Epithelial cell of proximal tubule (primary cell): ENCODE results near the gene PTPRB. TPM values are rescaled to one million over a fixed set of nuclear protein-coding genes. Genes with fewer than 3 reads are reported as not detected.

Experiments
- DNase-seq: peaks from one replicate; pipeline ENCODE4 v3.0.0-alpha.2; 2011; ENCODE audit warnings: low read depth
- H3K4me3 ChIP-seq: 2 replicates; pipeline ENCODE4 v1.5.1; 2011; ENCODE audit warnings: low read depth, mild to moderate bottlenecking, low read length
- total RNA-seq: library from RNA; depleted of rRNA; stranded (reverse); fragments of >200 nt; gene quantifications from 2 replicates; pipeline ENCODE4 v1.2.3, GENCODE V29; 2015
- TF ChIP-seq, protein P1 (sequence below): conservative IDR thresholded peaks from 2 replicates; pipeline ENCODE4 v1.5.1; 2012; ENCODE audit warnings: low read depth, mild to moderate bottlenecking, low read length

PTPRB gene
- total RNA-seq, 1 donor from 2014 or later = 1.6 TPM

DNA sequence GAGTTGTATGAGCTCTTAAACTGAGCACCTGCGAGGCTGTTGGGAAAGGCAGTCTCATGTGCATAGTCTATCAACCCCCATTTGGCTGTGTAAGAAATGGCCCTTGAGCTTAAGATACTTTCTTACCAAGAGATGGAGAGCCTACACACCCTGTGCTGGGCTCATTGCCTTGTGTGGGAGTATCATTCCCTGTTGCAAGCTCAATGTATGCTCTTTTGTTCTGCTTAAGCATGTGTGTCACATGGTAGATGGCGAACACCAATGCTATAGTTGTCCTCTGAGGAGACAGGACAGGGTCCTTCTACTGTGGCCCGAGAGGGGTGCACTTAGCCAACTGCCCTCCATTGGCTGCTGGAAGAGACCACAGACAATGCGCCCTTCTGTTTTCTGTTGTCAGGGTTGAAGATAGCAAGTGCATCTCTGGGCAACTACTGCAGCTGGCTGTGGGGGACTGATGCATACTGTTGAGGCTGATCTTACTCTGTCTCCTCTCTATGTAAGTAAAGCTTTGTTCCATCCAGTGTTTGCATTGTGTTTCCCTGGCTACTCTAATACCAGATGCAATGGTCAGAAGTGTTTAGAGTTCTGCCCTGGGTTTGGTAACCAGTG lies 79.5 kb downstream of the PTPRB start:
- no peak overlapping the region for H3K4me3 ChIP-seq
- TF ChIP-seq, protein P1, sequence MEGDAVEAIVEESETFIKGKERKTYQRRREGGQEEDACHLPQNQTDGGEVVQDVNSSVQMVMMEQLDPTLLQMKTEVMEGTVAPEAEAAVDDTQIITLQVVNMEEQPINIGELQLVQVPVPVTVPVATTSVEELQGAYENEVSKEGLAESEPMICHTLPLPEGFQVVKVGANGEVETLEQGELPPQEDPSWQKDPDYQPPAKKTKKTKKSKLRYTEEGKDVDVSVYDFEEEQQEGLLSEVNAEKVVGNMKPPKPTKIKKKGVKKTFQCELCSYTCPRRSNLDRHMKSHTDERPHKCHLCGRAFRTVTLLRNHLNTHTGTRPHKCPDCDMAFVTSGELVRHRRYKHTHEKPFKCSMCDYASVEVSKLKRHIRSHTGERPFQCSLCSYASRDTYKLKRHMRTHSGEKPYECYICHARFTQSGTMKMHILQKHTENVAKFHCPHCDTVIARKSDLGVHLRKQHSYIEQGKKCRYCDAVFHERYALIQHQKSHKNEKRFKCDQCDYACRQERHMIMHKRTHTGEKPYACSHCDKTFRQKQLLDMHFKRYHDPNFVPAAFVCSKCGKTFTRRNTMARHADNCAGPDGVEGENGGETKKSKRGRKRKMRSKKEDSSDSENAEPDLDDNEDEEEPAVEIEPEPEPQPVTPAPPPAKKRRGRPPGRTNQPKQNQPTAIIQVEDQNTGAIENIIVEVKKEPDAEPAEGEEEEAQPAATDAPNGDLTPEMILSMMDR = no peak
- no peak for DNase-seq

DNA sequence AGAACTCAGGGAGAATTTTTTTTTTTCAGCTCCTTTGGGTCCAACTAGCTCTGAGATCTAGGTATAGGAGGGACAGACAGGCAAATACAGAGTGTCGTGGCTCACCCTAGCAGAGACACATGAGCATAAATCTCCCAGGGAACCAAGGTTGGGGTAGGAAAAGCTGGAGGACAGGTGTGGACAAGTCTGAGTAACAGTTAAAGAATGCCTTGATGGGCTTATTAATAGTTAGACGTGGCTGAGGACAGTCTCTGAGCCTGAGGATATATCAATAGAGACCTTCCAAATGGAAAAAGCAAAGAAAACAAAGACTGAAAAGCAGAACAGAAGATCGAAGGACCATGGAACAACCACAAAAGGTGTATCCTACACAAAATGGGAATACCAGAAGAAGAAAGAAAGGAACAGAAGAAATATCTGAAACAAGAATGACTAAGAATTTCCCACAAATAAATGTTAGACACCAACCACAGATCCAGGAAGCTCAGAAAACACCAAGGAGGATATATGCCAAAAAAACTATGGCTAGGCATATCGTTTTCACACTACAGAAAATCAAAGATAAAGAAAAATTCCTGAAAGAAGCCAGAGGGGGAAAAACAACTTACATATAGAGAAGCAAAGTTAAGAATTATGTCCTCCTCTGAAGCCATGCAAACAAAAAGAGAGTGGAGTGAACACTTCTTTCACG lies 80.9 kb downstream of the PTPRB start:
- TF ChIP-seq, protein P1 = no peak
- no peak overlapping the region for H3K4me3 ChIP-seq
- no peak for DNase-seq

DNA sequence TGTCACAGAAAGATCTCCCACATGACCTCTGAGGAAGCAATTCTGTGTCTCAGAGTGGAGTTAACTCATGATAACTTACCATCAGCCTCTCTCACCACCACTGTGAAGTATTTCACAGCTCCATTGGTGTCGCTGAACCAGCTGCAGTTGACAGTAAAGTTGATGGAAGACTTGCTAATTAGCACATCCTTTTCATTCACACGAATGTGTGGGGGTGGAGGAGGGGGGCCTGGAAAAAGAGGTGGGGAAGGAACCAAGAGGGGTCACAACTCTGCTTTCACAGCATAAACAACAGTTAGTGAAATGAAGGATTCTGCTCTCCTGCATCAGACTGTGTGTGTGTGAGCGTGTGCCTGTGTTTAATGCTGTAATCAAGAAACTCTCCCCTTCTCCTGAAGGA lies 82.1 kb downstream of the PTPRB start:
- H3K4me3 ChIP-seq = no peak overlapping the region
- TF ChIP-seq, protein P1 = no peak
- no peak for DNase-seq

DNA sequence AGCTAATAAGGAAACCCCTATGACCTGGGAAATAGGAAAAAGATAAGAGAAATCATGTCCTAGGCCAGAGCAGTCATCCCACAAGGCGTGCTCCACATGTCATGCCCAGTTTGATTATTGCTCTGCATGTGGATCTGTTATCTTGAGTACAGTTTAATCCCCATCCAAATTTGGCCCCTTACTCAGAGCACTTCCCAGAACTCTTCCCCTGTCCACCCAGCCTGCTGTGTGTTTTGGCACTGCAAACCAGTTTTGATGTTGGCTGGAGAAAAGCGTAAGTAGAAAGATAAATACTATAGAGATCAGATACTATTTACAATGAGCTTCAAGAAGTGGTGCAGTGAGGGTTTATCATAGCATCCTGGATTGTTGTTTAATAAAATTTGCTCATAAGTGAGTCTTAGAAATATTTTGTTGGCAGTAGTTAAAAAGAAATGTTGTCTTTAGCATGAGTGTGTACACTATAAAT lies 83.8 kb downstream of the PTPRB start:
- no peak overlapping the region for H3K4me3 ChIP-seq
- DNase-seq = no peak
- TF ChIP-seq, protein P1 = no peak

DNA sequence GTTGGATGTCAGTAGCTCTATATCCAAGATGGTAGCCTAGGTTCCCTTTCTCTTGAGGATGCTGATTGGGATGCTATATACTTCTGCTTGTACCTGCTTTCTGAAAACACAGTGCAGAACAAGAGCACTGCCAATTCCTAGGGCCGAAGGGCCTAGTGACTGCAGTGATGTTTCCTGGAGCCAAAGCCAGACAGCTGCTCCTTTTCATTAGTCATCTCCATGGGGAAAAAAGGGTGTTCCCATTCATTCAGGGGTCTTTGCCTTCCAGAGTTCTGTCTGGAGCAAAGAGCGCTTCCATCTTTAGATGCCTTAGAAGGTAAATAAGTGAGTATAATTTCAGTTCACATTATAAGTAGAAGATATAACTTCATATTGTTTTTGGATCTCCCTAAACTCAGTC lies 85.5 kb downstream of the PTPRB start:
- H3K4me3 ChIP-seq = no peak overlapping the region
- DNase-seq = no peak
- TF ChIP-seq, protein P1 = no peak

DNA sequence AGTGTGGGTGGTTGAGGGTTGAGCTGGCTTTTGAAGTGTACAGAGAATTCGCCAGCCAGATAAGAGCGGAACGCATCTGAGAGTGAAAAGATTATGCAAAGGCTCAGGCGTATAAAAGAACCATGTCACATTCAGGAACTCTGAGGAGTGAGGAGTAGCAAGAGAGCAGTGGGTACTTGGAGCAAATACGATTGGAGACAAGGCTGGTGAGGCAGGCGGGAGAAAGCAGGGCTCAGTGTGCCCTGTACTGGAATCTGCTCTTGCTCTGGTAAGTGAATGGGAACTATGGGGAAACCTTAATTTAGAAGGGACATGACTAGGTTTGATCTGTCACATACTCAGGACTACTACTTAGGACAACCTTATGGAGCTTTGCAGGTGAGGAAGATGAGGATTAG lies 87.0 kb downstream of the PTPRB start:
- no peak for DNase-seq
- TF ChIP-seq, protein P1 = no peak
- H3K4me3 ChIP-seq = no peak overlapping the region
